DMS79 treated with DMSO at 0.1 percent for 48 hours (cell line): Measurements from ENCODE around the gene MYL9.
"Not testable (repeated sequence)": the region's sequence is repeated elsewhere in the genome, so short reads cannot be mapped to it uniquely, and the experiment has no call there.

Experiments
- DNase-seq: peaks from one replicate; lab custom pipeline; 2025; lab: John Stamatoyannopoulos, UW

Gene MYL9

GRCh38 chr20:36541227-36541767 is at the start of gene MYL9:
MYL9 (plus strand) TSS chr20:36541519; CDS start chr20:36544885, 3,366 bp downstream.
- no peak for DNase-seq

- DNase-seq, result no peak
Measured at GRCh38 chr20:36491901-36492617, 49.3 kb upstream of the MYL9 start.

GRCh38 chr20:36493051-36493800 is 48.1 kb upstream of the MYL9 start:
- DNase-seq, result no peak

- DNase-seq, result peak; percentile 23
Measured at GRCh38 chr20:36493801-36494114, 47.6 kb upstream of the MYL9 start.

GRCh38 chr20:36496707-36497669 is 44.3 kb upstream of the MYL9 start:
- no peak for DNase-seq

- no peak for DNase-seq
Measured at GRCh38 chr20:36497856-36498255, 43.5 kb upstream of the MYL9 start.

- DNase-seq, result no peak
Measured at GRCh38 chr20:36498386-36499179, 42.7 kb upstream of the MYL9 start.

- no peak for DNase-seq
Measured at GRCh38 chr20:36499211-36499610, 42.1 kb upstream of the MYL9 start.

- no peak for DNase-seq
Measured at GRCh38 chr20:36499723-36500501, 41.4 kb upstream of the MYL9 start.

- no peak for DNase-seq
Measured at GRCh38 chr20:36501367-36502006, 39.8 kb upstream of the MYL9 start.

- no peak for DNase-seq
Measured at GRCh38 chr20:36504295-36504694, 37.0 kb upstream of the MYL9 start.

GRCh38 chr20:36506253-36506652 is 35.1 kb upstream of the MYL9 start:
- DNase-seq, result no peak

GRCh38 chr20:36507746-36508145 is 33.6 kb upstream of the MYL9 start:
- DNase-seq, result no peak

- DNase-seq, result no peak
Measured at GRCh38 chr20:36519012-36519719, 22.2 kb upstream of the MYL9 start.

GRCh38 chr20:36519944-36520343 is 21.4 kb upstream of the MYL9 start:
- peak; percentile 7 for DNase-seq

- no peak for DNase-seq
Measured at GRCh38 chr20:36521526-36521925, 19.8 kb upstream of the MYL9 start.

- not testable (repeated sequence) for DNase-seq
Measured at GRCh38 chr20:36522412-36522811, 18.9 kb upstream of the MYL9 start.

GRCh38 chr20:36523341-36523740 is 18.0 kb upstream of the MYL9 start:
- no peak for DNase-seq

GRCh38 chr20:36525620-36526365 is 15.5 kb upstream of the MYL9 start:
- no peak for DNase-seq
